ENCODE measurements around the gene SPRR2E.
"Not testable (repeated sequence)": the region's sequence is repeated elsewhere in the genome, so short reads cannot be mapped to it uniquely, and the experiment has no call there.

SPRR2E gene

DNA sequence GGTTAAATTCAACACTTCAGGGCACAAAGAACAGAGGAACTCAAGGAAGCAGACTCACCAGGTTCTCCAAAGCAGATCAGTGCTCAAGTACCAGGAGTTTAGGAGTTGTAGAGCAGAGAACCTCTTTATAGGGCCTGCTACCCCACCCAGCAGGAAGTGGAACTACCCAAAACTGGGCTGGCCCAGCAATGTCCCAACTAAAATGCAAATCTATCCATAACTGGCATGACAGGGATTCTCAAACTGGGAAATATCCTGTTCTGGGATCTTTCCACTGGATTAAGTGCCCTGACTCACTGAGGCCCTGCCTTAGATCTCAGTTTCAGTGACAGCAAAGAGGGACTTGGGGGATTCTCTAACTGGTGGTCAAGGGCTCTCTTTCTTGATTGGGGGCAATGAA, at the start of gene SPRR2E:
SPRR2E (minus strand) TSS at position 101 of the 400 bp plus-strand sequence. CDS start 775 bp downstream, outside the sequence.
- DNase-seq (ENCODE audit: low read depth in 2 of 2) = no peak

DNA sequence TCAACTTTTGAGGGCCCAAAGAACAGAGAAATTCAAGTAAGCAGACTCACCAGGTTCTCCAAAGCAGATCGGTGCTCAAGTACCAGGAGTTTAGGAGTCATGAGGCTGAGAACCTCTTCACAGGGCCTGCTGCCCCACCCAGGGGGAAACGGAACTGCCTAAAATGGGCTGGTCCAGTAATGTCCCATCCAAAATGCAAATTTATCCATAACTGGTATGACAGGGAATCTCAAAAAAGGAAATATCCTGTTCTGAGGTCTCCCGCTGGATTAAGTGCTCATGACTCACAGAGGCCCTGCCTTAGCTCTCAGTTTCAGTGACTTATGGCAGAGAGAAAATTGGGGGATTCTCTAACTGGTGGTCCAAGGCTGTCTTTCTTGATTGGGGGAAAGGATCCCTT, 47.1 kb upstream of the SPRR2E start:
- no peak for DNase-seq (ENCODE audit: low read depth in 2 of 2)
- no peak overlapping the region for H3K4me3 ChIP-seq (replicated peaks in 1 of 2; ENCODE audit: low read depth in 2 of 2, low read length in 2 of 2)
- TF ChIP-seq, protein P1, sequence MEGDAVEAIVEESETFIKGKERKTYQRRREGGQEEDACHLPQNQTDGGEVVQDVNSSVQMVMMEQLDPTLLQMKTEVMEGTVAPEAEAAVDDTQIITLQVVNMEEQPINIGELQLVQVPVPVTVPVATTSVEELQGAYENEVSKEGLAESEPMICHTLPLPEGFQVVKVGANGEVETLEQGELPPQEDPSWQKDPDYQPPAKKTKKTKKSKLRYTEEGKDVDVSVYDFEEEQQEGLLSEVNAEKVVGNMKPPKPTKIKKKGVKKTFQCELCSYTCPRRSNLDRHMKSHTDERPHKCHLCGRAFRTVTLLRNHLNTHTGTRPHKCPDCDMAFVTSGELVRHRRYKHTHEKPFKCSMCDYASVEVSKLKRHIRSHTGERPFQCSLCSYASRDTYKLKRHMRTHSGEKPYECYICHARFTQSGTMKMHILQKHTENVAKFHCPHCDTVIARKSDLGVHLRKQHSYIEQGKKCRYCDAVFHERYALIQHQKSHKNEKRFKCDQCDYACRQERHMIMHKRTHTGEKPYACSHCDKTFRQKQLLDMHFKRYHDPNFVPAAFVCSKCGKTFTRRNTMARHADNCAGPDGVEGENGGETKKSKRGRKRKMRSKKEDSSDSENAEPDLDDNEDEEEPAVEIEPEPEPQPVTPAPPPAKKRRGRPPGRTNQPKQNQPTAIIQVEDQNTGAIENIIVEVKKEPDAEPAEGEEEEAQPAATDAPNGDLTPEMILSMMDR (IDR thresholded peaks at IDR 0.05; ENCODE audit: low read depth, low read length) = no peak

More for the DNA sequence above, at the start of gene SPRR2E:
- H3K4me3 ChIP-seq (replicated peaks in 1 of 2; ENCODE audit: low read depth in 2 of 2, low read length in 2 of 2) = no peak within 1 kb of the TSS
- TF ChIP-seq, protein P1 (IDR thresholded peaks at IDR 0.05; ENCODE audit: low read depth, low read length) = no peak

DNA sequence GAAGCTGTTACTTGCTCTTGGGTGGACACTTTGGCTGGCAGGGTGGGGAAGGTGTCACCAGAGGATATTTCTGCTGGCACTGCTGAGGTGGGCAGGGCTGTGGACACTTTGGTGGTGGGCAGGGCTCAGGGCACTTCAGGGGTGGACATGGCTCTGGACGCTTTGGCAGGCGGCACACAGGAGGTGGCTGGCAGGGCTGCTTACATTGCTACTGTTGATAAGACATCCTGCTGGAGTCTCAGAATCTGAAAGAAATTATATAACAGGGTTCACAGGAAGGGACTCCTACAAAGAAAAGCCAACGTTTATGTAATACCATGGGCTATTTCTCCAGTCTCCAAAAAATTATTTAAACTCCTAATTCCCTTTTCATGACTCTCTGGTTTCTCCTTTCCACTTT, 46.2 kb upstream of the SPRR2E start:
- H3K4me3 ChIP-seq (replicated peaks in 1 of 2; ENCODE audit: low read depth in 2 of 2, low read length in 2 of 2) = no peak overlapping the region
- TF ChIP-seq, protein P1 (IDR thresholded peaks at IDR 0.05; ENCODE audit: low read depth, low read length) = no peak
- no peak for DNase-seq (ENCODE audit: low read depth in 2 of 2)

DNA sequence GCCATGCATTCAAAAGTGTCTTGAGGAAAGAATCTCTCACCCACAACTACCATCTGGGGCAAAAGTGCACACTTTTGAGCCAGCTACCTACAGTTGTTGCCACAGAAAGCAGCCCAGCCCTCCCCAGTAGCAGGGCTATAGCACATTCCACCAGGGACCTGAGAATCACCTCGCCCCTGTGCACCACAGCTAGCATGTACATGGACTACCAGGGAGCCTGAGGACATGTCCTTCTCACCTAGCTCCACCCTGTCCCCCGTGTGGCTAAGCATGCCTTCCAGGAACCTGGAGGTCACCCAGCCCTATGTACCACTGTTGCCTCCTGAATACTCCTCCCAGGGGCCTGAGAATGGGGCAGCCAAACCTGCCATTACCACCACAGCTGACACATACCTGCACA, 39.4 kb upstream of the SPRR2E start:
- TF ChIP-seq, protein P1 (IDR thresholded peaks at IDR 0.05; ENCODE audit: low read depth, low read length) = no peak
- H3K4me3 ChIP-seq (replicated peaks in 1 of 2; ENCODE audit: low read depth in 2 of 2, low read length in 2 of 2) = no peak overlapping the region
- DNase-seq (ENCODE audit: low read depth in 2 of 2) = no peak

DNA sequence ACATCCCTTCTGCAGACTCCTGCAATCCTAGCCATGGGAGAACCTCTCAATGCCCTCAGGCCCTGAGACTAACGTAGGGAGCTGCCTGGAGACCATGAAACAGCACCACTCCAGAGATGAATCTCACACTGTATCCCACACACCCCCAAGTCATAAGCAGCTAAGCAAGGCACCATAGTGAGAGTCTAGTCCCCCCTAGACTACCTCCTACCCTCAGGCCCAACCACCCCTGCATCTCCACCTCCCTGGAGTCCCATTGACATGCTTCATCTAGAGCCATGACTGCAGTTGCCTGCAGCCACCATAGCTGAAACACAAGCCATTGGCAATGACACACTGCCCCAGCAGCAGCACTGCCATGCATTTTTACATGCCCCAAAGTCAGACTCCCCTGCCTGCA, 38.9 kb upstream of the SPRR2E start:
- DNase-seq (ENCODE audit: low read depth in 2 of 2) = no peak
- no peak overlapping the region for H3K4me3 ChIP-seq (replicated peaks in 1 of 2; ENCODE audit: low read depth in 2 of 2, low read length in 2 of 2)
- TF ChIP-seq, protein P1 (IDR thresholded peaks at IDR 0.05; ENCODE audit: low read depth, low read length) = no peak

DNA sequence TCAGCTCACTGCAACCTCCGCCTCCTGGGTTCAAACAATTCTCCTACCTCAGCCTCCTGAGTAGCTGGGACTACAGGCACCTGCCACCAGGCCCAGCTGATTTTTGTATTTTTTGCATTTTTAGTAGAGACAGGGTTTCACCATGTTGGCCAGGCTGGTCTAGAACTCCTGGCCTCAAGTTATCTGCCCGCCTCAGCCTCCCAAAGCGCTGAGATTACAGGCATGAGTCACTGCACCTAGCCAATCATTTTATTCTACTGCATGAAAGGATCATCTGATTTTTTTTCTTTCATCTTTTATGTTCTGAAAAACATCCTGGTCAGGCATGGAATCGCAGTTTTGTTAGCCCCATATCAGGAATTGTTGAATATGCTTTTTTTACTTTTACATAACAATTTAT, 34.4 kb upstream of the SPRR2E start:
- H3K4me3 ChIP-seq (replicated peaks in 1 of 2; ENCODE audit: low read depth in 2 of 2, low read length in 2 of 2); DNase-seq (ENCODE audit: low read depth in 2 of 2): not testable (repeated sequence)

DNA sequence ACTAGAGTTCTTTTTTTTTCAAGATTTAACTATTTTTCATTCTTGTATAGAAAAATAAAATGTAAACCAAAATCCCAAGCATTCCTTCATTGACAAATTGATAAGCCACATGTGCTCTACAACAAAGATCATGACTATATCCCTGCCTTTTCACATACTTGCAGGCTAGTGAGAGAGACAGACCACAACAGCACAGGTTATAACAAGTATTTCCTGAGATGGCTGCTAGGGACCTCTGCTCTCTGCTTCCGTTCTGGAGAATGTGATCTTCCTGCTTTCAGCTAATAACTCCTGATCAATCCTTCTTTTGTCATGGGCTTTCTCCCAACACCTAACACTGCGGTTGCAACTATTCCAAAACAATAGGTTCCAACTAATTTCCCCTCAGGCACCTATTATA, 33.0 kb upstream of the SPRR2E start:
- DNase-seq (ENCODE audit: low read depth in 2 of 2) = no peak
- TF ChIP-seq, protein P1 (IDR thresholded peaks at IDR 0.05; ENCODE audit: low read depth, low read length) = no peak
- H3K4me3 ChIP-seq (replicated peaks in 1 of 2; ENCODE audit: low read depth in 2 of 2, low read length in 2 of 2) = no peak overlapping the region
